HG03039 (cell line): ENCODE results near the gene SMARCD2.

Source experiments
- ATAC-seq: cut with Tn5 transposase; IDR thresholded peaks from one replicate; pipeline ENCODE4 v1.9.1; 2021; ENCODE audit warnings: mild to moderate bottlenecking, moderate library complexity; ENCODE audit not compliant: unreplicated experiment

SMARCD2 gene

GRCh38 chr17:63833026-63833740 lies 9.3 kb downstream of the SMARCD2 start:
- no peak for ATAC-seq

GRCh38 chr17:63832455-63832854 lies 10.0 kb downstream of the SMARCD2 start:
- ATAC-seq = no peak

- ATAC-seq = no peak
Measured at GRCh38 chr17:63832014-63832413, 10.5 kb downstream of the SMARCD2 start.

- ATAC-seq = no peak
Measured at GRCh38 chr17:63831505-63831904, 11.0 kb downstream of the SMARCD2 start.

GRCh38 chr17:63830904-63831491 lies 11.5 kb downstream of the SMARCD2 start:
- ATAC-seq = no peak

- ATAC-seq = no peak
Measured at GRCh38 chr17:63830278-63830677, 12.2 kb downstream of the SMARCD2 start.

GRCh38 chr17:63828936-63829335 lies 13.5 kb downstream of the SMARCD2 start:
- ATAC-seq = no peak

GRCh38 chr17:63827801-63828221 lies 14.7 kb downstream of the SMARCD2 start:
- no peak for ATAC-seq

- ATAC-seq = peak; percentile 80
Measured at GRCh38 chr17:63827002-63827800, 15.3 kb downstream of the SMARCD2 start, which contains the start of the genes FTSJ3 and PSMC5. Gene FTSJ3 (minus strand): TSS chr17:63827663. CDS start chr17:63826902, 761 bp downstream. Gene PSMC5 (plus strand): TSS chr17:63827431. CDS start chr17:63827491, 60 bp downstream.

GRCh38 chr17:63826468-63827001 lies 15.9 kb downstream of the SMARCD2 start:
- no peak for ATAC-seq

GRCh38 chr17:63824362-63824761 lies 18.1 kb downstream of the SMARCD2 start:
- no peak for ATAC-seq

- no peak for ATAC-seq
Measured at GRCh38 chr17:63823659-63824331, 18.7 kb downstream of the SMARCD2 start.

GRCh38 chr17:63822537-63822936 lies 19.9 kb downstream of the SMARCD2 start:
- no peak for ATAC-seq

- ATAC-seq = no peak
Measured at GRCh38 chr17:63821804-63822203, 20.7 kb downstream of the SMARCD2 start.

GRCh38 chr17:63820963-63821561 lies 21.4 kb downstream of the SMARCD2 start:
- ATAC-seq = no peak

GRCh38 chr17:63819585-63820537 lies 22.6 kb downstream of the SMARCD2 start:
- no peak for ATAC-seq

GRCh38 chr17:63819131-63819530 lies 23.4 kb downstream of the SMARCD2 start:
- ATAC-seq = no peak

GRCh38 chr17:63817736-63818385 lies 24.6 kb downstream of the SMARCD2 start:
- no peak for ATAC-seq

GRCh38 chr17:63816669-63817068 lies 25.8 kb downstream of the SMARCD2 start:
- no peak for ATAC-seq
